HEK293 (cell line): Measurements from ENCODE around the gene PRELID3B.

Source experiments
- CTCF ChIA-PET: fragments of 350-600 bp; formaldehyde crosslinking; extraction: SDS; loops from one replicate; lab custom pipeline; 2021; ENCODE audit warnings: antibody characterized with exemption; lab: Yijun Ruan, JAX
- POLR2A ChIA-PET: fragments of 300-600 bp; formaldehyde crosslinking; extraction: SDS; loops from one replicate; lab custom pipeline; 2020; ENCODE audit warnings: antibody characterized with exemption, inconsistent platforms; lab: Yijun Ruan, JAX
- H3K27ac ChIP-seq: fragments of 200-500 bp; sonication (Bioruptor generic); 2 replicates; pipeline ENCODE4 v1.5.1; 2014; ENCODE audit warnings: low read depth, low read length, control low read depth, inconsistent platforms; ENCODE audit errors: extremely low read depth
- H3K36me3 ChIP-seq, 2 experiments: fragments of 200-500 bp in 1 of 2; sonication (Bioruptor generic) in 1 of 2; 1 replicate in 1 of 2; 2 replicates in 1 of 2; pipeline ENCODE4 v1.5.1; 2014 to 2017; ENCODE audit warnings: inconsistent platforms in 2 of 2, low read length in 2 of 2; ENCODE audit not compliant: control insufficient read depth in 2 of 2, insufficient read depth in 1 of 2
- H3K4me1 ChIP-seq: fragments of 200-500 bp; sonication (Bioruptor generic); 2 replicates; pipeline ENCODE4 v1.5.1; 2014; ENCODE audit warnings: mild to moderate bottlenecking, low read length, inconsistent platforms; ENCODE audit not compliant: control insufficient read depth, insufficient read depth
- H3K4me3 ChIP-seq: 2 replicates; pipeline ENCODE4 v1.5.1; 2011; ENCODE audit warnings: low read depth, mild to moderate bottlenecking, control low read depth, low read length, moderate library complexity
- H3K9me3 ChIP-seq: fragments of 200-500 bp; sonication (Bioruptor generic); 2 replicates; pipeline ENCODE4 v1.5.1; 2014; ENCODE audit warnings: low read depth, low read length, inconsistent platforms; ENCODE audit not compliant: control insufficient read depth, insufficient read depth
- BCL6B ChIP-seq: fragments of 450-650 bp; formaldehyde crosslinking; IDR thresholded peaks from 2 replicates; pipeline ENCODE4 v1.5.1; 2017; ENCODE audit warnings: missing biosample characterization, missing genetic modification characterization
- HOXD13 ChIP-seq: sonication (generic); formaldehyde crosslinking; IDR thresholded peaks from 2 replicates; pipeline ENCODE4 v1.8.0; 2022; ENCODE audit warnings: missing genetic modification reagents, borderline replicate concordance
- IKZF3 ChIP-seq: fragments of 450-650 bp; IDR thresholded peaks from 2 replicates; pipeline ENCODE4 v1.5.0; 2018; ENCODE audit warnings: missing biosample characterization, mild to moderate bottlenecking, missing genetic modification characterization, moderate library complexity
- ZBTB49 ChIP-seq: fragments of 450-650 bp; formaldehyde crosslinking; IDR thresholded peaks from 2 replicates; pipeline ENCODE4 v1.5.1; 2016; ENCODE audit warnings: missing biosample characterization, missing genetic modification characterization, low read depth
- ZNF146 ChIP-seq: fragments of 450-650 bp; formaldehyde crosslinking; IDR thresholded peaks from 2 replicates; pipeline ENCODE4 v1.5.1; 2016; ENCODE audit warnings: missing biosample characterization, missing genetic modification characterization
- ZNF175 ChIP-seq: fragments of 450-650 bp; formaldehyde crosslinking; IDR thresholded peaks from 2 replicates; pipeline ENCODE4 v1.5.1; 2016; ENCODE audit warnings: missing biosample characterization, missing genetic modification characterization
- ZNF202 ChIP-seq: fragments of 450-650 bp; formaldehyde crosslinking; IDR thresholded peaks from 2 replicates; pipeline ENCODE4 v1.5.1; 2016; ENCODE audit warnings: missing biosample characterization, missing genetic modification characterization, borderline replicate concordance
- ZNF274 ChIP-seq, 2 experiments: fragments of 200-500 bp in 1 of 2; fragments of 450-650 bp in 1 of 2; sonication (Bioruptor generic) in 1 of 2; formaldehyde crosslinking in 1 of 2; IDR thresholded peaks; 2 replicates each; pipeline versions ENCODE4 v1.5.1 to v1.6.1; 2014 to 2016; ENCODE audit warnings: borderline replicate concordance in 1 of 2, inconsistent platforms in 1 of 2, low read length in 1 of 2, missing biosample characterization in 1 of 2, missing genetic modification characterization in 1 of 2
- ZNF302 ChIP-seq: fragments of 450-650 bp; formaldehyde crosslinking; IDR thresholded peaks from 2 replicates; pipeline ENCODE4 v1.5.1; 2016; ENCODE audit warnings: missing biosample characterization, missing genetic modification characterization, low read depth
- ZNF37A ChIP-seq: fragments of 450-650 bp; IDR thresholded peaks from 2 replicates; pipeline ENCODE4 v1.5.1; 2018; ENCODE audit warnings: missing biosample characterization, missing genetic modification characterization
- ZNF473 ChIP-seq: fragments of 450-650 bp; formaldehyde crosslinking; IDR thresholded peaks from 2 replicates; pipeline ENCODE4 v1.5.1; 2017; ENCODE audit warnings: missing biosample characterization, missing genetic modification characterization
- ZNF514 ChIP-seq: fragments of 450-650 bp; formaldehyde crosslinking; IDR thresholded peaks from 2 replicates; pipeline ENCODE4 v1.5.1; 2016; ENCODE audit warnings: missing biosample characterization, missing genetic modification characterization
- ZNF544 ChIP-seq: fragments of 450-650 bp; formaldehyde crosslinking; IDR thresholded peaks from 2 replicates; pipeline ENCODE4 v1.5.0; 2017; ENCODE audit warnings: missing biosample characterization, missing genetic modification characterization
- ZNF555 ChIP-seq: fragments of 450-650 bp; formaldehyde crosslinking; conservative IDR thresholded peaks from 2 replicates; pipeline ENCODE4 v1.5.1; 2017; ENCODE audit warnings: missing biosample characterization, mild to moderate bottlenecking, missing genetic modification characterization, inconsistent platforms
- ZNF76 ChIP-seq: fragments of 450-650 bp; formaldehyde crosslinking; IDR thresholded peaks from 2 replicates; pipeline ENCODE4; 2016; ENCODE audit warnings: low read depth, missing biosample characterization, missing genetic modification characterization, borderline replicate concordance
- ZNF791 ChIP-seq: fragments of 450-650 bp; formaldehyde crosslinking; IDR thresholded peaks from 2 replicates; pipeline ENCODE4 v1.5.1; 2016; ENCODE audit warnings: missing biosample characterization, missing genetic modification characterization
- ZNF830 ChIP-seq: fragments of 450-650 bp; IDR thresholded peaks from 2 replicates; pipeline ENCODE4 v1.5.0; 2018; ENCODE audit warnings: missing biosample characterization, missing genetic modification characterization, low read depth, mild to moderate bottlenecking, moderate library complexity
- TF ChIP-seq, protein P1 (sequence below): fragments of 450-650 bp; formaldehyde crosslinking; IDR thresholded peaks from 2 replicates; pipeline ENCODE4 v1.5.1; 2017; ENCODE audit warnings: missing biosample characterization, missing genetic modification characterization
- TF ChIP-seq, protein P2 (sequence below): fragments of 450-650 bp; formaldehyde crosslinking; IDR thresholded peaks from 2 replicates; pipeline ENCODE4 v1.5.1; 2016; ENCODE audit warnings: missing biosample characterization, missing genetic modification characterization
- TF ChIP-seq, protein P3 (sequence below): fragments of 450-650 bp; formaldehyde crosslinking; IDR thresholded peaks from 2 replicates; pipeline ENCODE4 v1.5.1; 2016; ENCODE audit warnings: missing biosample characterization, missing genetic modification characterization

PRELID3B gene

DNA sequence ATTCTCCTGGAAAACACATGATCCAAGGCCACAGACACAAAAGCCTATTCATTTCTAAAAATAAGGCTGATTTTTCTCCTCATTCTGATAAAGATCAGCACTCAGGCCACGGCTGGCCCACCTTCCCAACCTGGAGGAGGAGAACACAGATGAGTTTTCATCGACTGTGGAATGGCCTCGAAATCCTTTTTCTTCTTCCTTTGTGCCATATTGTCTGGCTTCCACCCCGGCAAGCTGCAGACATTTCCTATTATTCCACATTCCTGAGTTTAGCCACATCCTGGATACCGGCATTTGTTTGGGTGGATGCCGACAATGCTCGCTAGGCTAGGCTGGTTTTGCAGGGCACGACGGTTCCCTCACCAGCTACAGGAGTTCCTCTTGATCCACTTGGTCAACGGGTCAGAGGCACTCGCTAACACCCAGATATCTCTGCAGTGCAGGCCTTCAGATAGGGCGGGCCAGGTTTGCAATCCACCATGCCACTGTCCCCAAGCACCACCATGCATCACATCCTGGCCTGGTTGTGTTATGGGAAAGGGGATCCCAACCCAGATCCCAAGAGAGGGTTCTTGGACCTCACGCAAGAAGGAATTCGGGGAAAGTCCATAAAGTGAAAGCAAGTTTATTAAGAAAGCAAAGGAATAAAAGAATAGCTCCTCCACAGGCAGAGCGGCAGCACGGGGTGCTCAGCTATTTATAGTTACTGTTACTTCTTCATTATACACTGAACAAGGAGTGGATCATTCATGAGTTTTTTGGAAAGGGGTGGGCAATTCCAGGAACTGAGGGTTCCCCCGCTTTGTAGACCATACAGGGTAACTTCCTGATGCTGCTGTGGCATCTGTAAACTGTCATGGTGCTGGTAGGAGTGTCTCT is 31.4 kb downstream of the PRELID3B start:
- POLR2A ChIA-PET = interaction anchor here (1.0 to 1.7 kb wide), 2 partner anchors 13 to 21 kb away, joined by 3 to 5 read pairs; partner anchors contain the start of gene ATP5F1E
- H3K36me3 ChIP-seq = no peaks in the 10 kb centered on the region
- TF ChIP-seq, protein P1, sequence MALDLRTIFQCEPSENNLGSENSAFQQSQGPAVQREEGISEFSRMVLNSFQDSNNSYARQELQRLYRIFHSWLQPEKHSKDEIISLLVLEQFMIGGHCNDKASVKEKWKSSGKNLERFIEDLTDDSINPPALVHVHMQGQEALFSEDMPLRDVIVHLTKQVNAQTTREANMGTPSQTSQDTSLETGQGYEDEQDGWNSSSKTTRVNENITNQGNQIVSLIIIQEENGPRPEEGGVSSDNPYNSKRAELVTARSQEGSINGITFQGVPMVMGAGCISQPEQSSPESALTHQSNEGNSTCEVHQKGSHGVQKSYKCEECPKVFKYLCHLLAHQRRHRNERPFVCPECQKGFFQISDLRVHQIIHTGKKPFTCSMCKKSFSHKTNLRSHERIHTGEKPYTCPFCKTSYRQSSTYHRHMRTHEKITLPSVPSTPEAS (tag by site-specific recombination) = no peak
- no peak for TF ChIP-seq ZBTB49 (tag by site-specific recombination)
- no peak for TF ChIP-seq ZNF202 (tag by site-specific recombination)
- TF ChIP-seq ZNF544 (tag by site-specific recombination) = no peak
- TF ChIP-seq, protein P2, sequence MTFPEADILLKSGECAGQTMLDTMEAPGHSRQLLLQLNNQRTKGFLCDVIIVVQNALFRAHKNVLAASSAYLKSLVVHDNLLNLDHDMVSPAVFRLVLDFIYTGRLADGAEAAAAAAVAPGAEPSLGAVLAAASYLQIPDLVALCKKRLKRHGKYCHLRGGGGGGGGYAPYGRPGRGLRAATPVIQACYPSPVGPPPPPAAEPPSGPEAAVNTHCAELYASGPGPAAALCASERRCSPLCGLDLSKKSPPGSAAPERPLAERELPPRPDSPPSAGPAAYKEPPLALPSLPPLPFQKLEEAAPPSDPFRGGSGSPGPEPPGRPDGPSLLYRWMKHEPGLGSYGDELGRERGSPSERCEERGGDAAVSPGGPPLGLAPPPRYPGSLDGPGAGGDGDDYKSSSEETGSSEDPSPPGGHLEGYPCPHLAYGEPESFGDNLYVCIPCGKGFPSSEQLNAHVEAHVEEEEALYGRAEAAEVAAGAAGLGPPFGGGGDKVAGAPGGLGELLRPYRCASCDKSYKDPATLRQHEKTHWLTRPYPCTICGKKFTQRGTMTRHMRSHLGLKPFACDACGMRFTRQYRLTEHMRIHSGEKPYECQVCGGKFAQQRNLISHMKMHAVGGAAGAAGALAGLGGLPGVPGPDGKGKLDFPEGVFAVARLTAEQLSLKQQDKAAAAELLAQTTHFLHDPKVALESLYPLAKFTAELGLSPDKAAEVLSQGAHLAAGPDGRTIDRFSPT (tag by site-specific recombination) = no peak
- no peak for TF ChIP-seq BCL6B (tag by site-specific recombination)
- no peak for TF ChIP-seq ZNF274 (IDR thresholded peaks at IDR 0.05; ENCODE audit: low read length)
- no peak for TF ChIP-seq ZNF274 (tag by site-specific recombination; IDR thresholded peaks at IDR 0.05; ENCODE audit: borderline replicate concordance)
- no peak for TF ChIP-seq ZNF473 (tag by site-specific recombination)
- no peak for TF ChIP-seq ZNF830 (tag by site-specific recombination)
- no peak for TF ChIP-seq ZNF37A (tag by site-specific recombination)
- TF ChIP-seq ZNF791 (tag by site-specific recombination) = no peak
- TF ChIP-seq HOXD13 = no peak
- TF ChIP-seq, all 188 proteins: peak for 0
- Histone ChIP-seq H3K27ac (no peak overlapping the region), H3K4me1 (0 out of 2 replicates have a peak, but pooled peaks cover 1% of the 10 kb centered on the region), H3K9me3 (no peaks in the 10 kb centered on the region), H3K4me3 (no peak overlapping the region)
- CTCF ChIA-PET = no interaction called here

GRCh38 chr20:59010321-59010994 is 32.1 kb downstream of the PRELID3B start:
- peaks cover 3% of the 10 kb centered on the region; the same call in 1 of the 2 replicates for H3K4me1 ChIP-seq
- no peaks in the 10 kb centered on the region for H3K9me3 ChIP-seq
- no peak for TF ChIP-seq IKZF3
- no peak for TF ChIP-seq ZNF175 (tag by site-specific recombination)
- TF ChIP-seq, protein P1 (tag by site-specific recombination) = no peak
- TF ChIP-seq ZNF146 = no peak
- no peak for TF ChIP-seq ZNF302 (tag by site-specific recombination)
- TF ChIP-seq ZNF514 (tag by site-specific recombination) = no peak
- TF ChIP-seq, protein P3, sequence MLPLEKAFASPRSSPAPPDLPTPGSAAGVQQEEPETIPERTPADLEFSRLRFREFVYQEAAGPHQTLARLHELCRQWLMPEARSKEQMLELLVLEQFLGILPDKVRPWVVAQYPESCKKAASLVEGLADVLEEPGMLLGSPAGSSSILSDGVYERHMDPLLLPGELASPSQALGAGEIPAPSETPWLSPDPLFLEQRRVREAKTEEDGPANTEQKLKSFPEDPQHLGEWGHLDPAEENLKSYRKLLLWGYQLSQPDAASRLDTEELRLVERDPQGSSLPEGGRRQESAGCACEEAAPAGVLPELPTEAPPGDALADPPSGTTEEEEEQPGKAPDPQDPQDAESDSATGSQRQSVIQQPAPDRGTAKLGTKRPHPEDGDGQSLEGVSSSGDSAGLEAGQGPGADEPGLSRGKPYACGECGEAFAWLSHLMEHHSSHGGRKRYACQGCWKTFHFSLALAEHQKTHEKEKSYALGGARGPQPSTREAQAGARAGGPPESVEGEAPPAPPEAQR (tag by site-specific recombination) = no peak
- TF ChIP-seq ZNF76 (tag by site-specific recombination) = no peak
- TF ChIP-seq ZNF555 (tag by site-specific recombination) = no peak
- POLR2A ChIA-PET = interaction anchor here (1.0 to 1.7 kb wide), 2 partner anchors 12 to 22 kb away, joined by 3 to 5 read pairs; partner anchors contain the start of gene ATP5F1E
- H3K36me3 ChIP-seq = peaks cover 0 to 2% of the 10 kb centered on the region in 2 experiments; a peak in 1 of 3 replicates
- H3K4me3 ChIP-seq = no peak overlapping the region
- CTCF ChIA-PET = no interaction called here
- H3K27ac ChIP-seq = no peak overlapping the region
